B cell (primary cell): ENCODE measurements around the gene IL17A. TPM values are rescaled to one million over a fixed set of nuclear protein-coding genes. Genes with fewer than 3 reads are reported as not detected.

ENCODE experiments used
- ATAC-seq: fragments of 200-7000 bp; cut with Tn5 transposase; one replicate; pipeline ENCODE4 v1.10.0; 2021; ENCODE audit warnings: low read depth, mild to moderate bottlenecking, moderate number of reproducible peaks, moderate library complexity
- CTCF ChIA-PET: fragments of 350-600 bp; sonication (Branson Sonifier 250); formaldehyde crosslinking; loops from one replicate; lab custom pipeline; 2021; ENCODE audit warnings: antibody characterized with exemption, inconsistent platforms; lab: Charles Lee
- POLR2A ChIA-PET: fragments of 350-600 bp; sonication (Branson Sonifier 250); formaldehyde crosslinking; loops from one replicate; lab custom pipeline; 2021; ENCODE audit warnings: antibody characterized with exemption; lab: Charles Lee
- DNase-seq: peaks from one replicate; pipeline ENCODE4 v3.0.0; 2013
- H2AFZ ChIP-seq: 2 replicates; pipeline ENCODE4 v1.6.1; 2012; ENCODE audit warnings: mild to moderate bottlenecking, low read depth, low read length; ENCODE audit not compliant: insufficient read depth, poor library complexity, severe bottlenecking
- H3K27ac ChIP-seq, 2 donors: 1 replicate in 1 of 2; 2 replicates in 1 of 2; pipeline ENCODE4 v1.5.1; 2012 to 2013; ENCODE audit warnings: low read length in 2 of 2, mild to moderate bottlenecking in 2 of 2, moderate library complexity in 1 of 2
- H3K27me3 ChIP-seq, 4 experiments: fragments of 200-600 bp in 1 of 4; sonication (generic) in 1 of 4; replicated peaks in 1 of 4; 1 replicate in 2 of 4; 2 replicates in 2 of 4; pipeline versions ENCODE4 v1.6.1 to v1.7.0; 2013 to 2016; ENCODE audit warnings: low read length in 3 of 4, mild to moderate bottlenecking in 2 of 4, mixed read lengths in 1 of 4, moderate library complexity in 1 of 4; ENCODE audit not compliant: insufficient read depth in 4 of 4, control insufficient read depth in 3 of 4; ENCODE audit errors: control extremely low read depth in 1 of 4
- H3K36me3 ChIP-seq, 2 experiments: replicated peaks in 1 of 2; 1 replicate in 1 of 2; 2 replicates in 1 of 2; pipeline versions ENCODE4 v1.6.1 to v1.7.1; 2013; ENCODE audit warnings: low read length in 1 of 2; ENCODE audit not compliant: insufficient read depth in 2 of 2, control insufficient read depth in 1 of 2; ENCODE audit errors: control extremely low read depth in 1 of 2, extremely low read depth in 1 of 2
- H3K4me1 ChIP-seq, 2 donors: fragments of 200-600 bp in 1 of 2; sonication (generic) in 1 of 2; 1 replicate in 1 of 2; 2 replicates in 1 of 2; pipeline versions ENCODE4 v1.5.1 to v1.6.1; 2013 to 2017; ENCODE audit warnings: low read length in 2 of 2; ENCODE audit not compliant: control insufficient read depth in 2 of 2, insufficient read depth in 2 of 2
- H3K4me2 ChIP-seq: replicated peaks from 2 replicates; pipeline ENCODE3; 2012; ENCODE audit warnings: mild to moderate bottlenecking, low read depth, low read length; ENCODE audit not compliant: poor library complexity, severe bottlenecking
- H3K4me3 ChIP-seq, 5 experiments: fragments of 200-600 bp in 1 of 5; sonication (generic) in 1 of 5; 1 replicate in 3 of 5; 2 replicates in 2 of 5; pipeline versions ENCODE4 v1.5.1 to v1.7.0; 2011 to 2016; ENCODE audit warnings: low read length in 4 of 5, mild to moderate bottlenecking in 4 of 5, low read depth in 2 of 5, control low read depth in 1 of 5, moderate library complexity in 1 of 5; ENCODE audit not compliant: insufficient read depth in 1 of 5; ENCODE audit errors: control extremely low read depth in 1 of 5, extremely low read depth in 1 of 5
- H3K79me2 ChIP-seq: fragments of 200-600 bp; sonication (generic); one replicate; pipeline ENCODE4 v1.6.0; 2016; ENCODE audit warnings: low read length; ENCODE audit not compliant: control insufficient read depth, insufficient read depth
- H3K9ac ChIP-seq: fragments of 200-600 bp; sonication (generic); 2 replicates; pipeline ENCODE4 v1.6.1; 2017; ENCODE audit warnings: mild to moderate bottlenecking, low read length, moderate library complexity
- H3K9me3 ChIP-seq, 3 donors: one replicate each; pipeline versions ENCODE4 v1.6.1 to v1.7.1; 2013; ENCODE audit warnings: low read length in 2 of 3; ENCODE audit not compliant: control insufficient read depth in 2 of 3, insufficient read depth in 1 of 3; ENCODE audit errors: control extremely low read depth in 1 of 3
- H4K20me1 ChIP-seq: 2 replicates; pipeline ENCODE4 v1.6.0; 2012; ENCODE audit warnings: mild to moderate bottlenecking, low read length; ENCODE audit not compliant: insufficient read depth, control insufficient read depth, poor library complexity, severe bottlenecking
- H3K27ac Mint-ChIP-seq: one replicate; pipeline ENCODE4 v1.8.0; 2021; ENCODE audit warnings: mixed read lengths
- H3K27me3 Mint-ChIP-seq: one replicate; pipeline ENCODE4 v1.8.0; 2021; ENCODE audit warnings: mixed read lengths
- H3K4me1 Mint-ChIP-seq: one replicate; pipeline ENCODE4 v1.8.0; 2021; ENCODE audit warnings: mixed read lengths
- H3K4me3 Mint-ChIP-seq: one replicate; pipeline ENCODE4 v1.8.0; 2021; ENCODE audit warnings: mixed read lengths
- H3K9me3 Mint-ChIP-seq: one replicate; pipeline ENCODE4 v1.8.0; 2022; ENCODE audit warnings: mixed read lengths; ENCODE audit not compliant: insufficient read depth
- EZH2 ChIP-seq: IDR thresholded peaks from 2 replicates; pipeline ENCODE4 v1.6.1; 2012; ENCODE audit warnings: borderline replicate concordance, low read depth, mild to moderate bottlenecking, moderate library complexity, low read length; ENCODE audit not compliant: insufficient read depth, poor library complexity, severe bottlenecking
- WGBS: methylation state at CpG from one replicate; pipeline ENCODE4 v1.1.5; 2013; ENCODE audit warnings: missing lambda C conversion rate; ENCODE audit not compliant: insufficient coverage; 5-methylcytosine and 5-hydroxymethylcytosine counted together
- intact Hi-C: fragments of 100-400 bp; cut with micrococcal nuclease; formaldehyde crosslinking; loops from one replicate; pipeline ENCODE4 v1.10.0; 2022
- polyA plus RNA-seq: library from polyadenylated mRNA; depleted of rRNA; stranded (reverse); fragments of >200 nt; gene quantifications from 2 replicates; pipeline ENCODE4 v1.2.3, GENCODE V29; 2012
- total RNA-seq, 2 donors: library from RNA; stranded (reverse); fragments of 120-200 nt in 1 of 2; gene quantifications; 1 replicate in 1 of 2; 2 replicates in 1 of 2; pipeline versions ENCODE4 v1.2.3 to v1.2.4, GENCODE V29; 2013 to 2022
- TF ChIP-seq, protein P1 (sequence below): fragments of 200-600 bp; IDR thresholded peaks from one replicate; pipeline ENCODE4 v1.8.0; 2022; ENCODE audit warnings: antibody characterized with exemption, mild to moderate bottlenecking

Gene IL17A
- total and polyA plus RNA-seq, 2 donors (not counting 1 experiment from before 2014, with no cell fraction given) = not detected

- no peak overlapping the region for H3K4me3 Mint-ChIP-seq
- Histone ChIP-seq H3K9ac (no peak overlapping the region), H3K79me2 (no peaks in the 10 kb centered on the region), H2AFZ (no peak overlapping the region), H3K4me1 (no peaks in the 10 kb centered on the region), H3K27me3 (peaks cover 0 to 5% (median 0%) of the 10 kb centered on the region in 4 experiments), H3K4me2 (no peak overlapping the region), H3K9me3 (no peaks in the 10 kb centered on the region), H3K4me3 (no peak overlapping the region), H3K36me3 (no peaks in the 10 kb centered on the region), H4K20me1 (no peaks in the 10 kb centered on the region), H3K27ac (no peak overlapping the region)
- intact Hi-C loops = no loop called here
- peaks cover under 1% of the 10 kb centered on the region for H3K9me3 Mint-ChIP-seq
- no peak for TF ChIP-seq EZH2
- TF ChIP-seq, protein P1, sequence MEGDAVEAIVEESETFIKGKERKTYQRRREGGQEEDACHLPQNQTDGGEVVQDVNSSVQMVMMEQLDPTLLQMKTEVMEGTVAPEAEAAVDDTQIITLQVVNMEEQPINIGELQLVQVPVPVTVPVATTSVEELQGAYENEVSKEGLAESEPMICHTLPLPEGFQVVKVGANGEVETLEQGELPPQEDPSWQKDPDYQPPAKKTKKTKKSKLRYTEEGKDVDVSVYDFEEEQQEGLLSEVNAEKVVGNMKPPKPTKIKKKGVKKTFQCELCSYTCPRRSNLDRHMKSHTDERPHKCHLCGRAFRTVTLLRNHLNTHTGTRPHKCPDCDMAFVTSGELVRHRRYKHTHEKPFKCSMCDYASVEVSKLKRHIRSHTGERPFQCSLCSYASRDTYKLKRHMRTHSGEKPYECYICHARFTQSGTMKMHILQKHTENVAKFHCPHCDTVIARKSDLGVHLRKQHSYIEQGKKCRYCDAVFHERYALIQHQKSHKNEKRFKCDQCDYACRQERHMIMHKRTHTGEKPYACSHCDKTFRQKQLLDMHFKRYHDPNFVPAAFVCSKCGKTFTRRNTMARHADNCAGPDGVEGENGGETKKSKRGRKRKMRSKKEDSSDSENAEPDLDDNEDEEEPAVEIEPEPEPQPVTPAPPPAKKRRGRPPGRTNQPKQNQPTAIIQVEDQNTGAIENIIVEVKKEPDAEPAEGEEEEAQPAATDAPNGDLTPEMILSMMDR = no peak
- no peak overlapping the region for H3K27ac Mint-ChIP-seq
- no peaks in the 10 kb centered on the region for H3K4me1 Mint-ChIP-seq
- no peak for ATAC-seq
- DNase-seq = no peak
- WGBS = no CpG with 5 or more reads among the region's 2 CpGs
- H3K27me3 Mint-ChIP-seq = peaks cover 3% of the 10 kb centered on the region
- CTCF ChIA-PET = no interaction called here
- POLR2A ChIA-PET = no interaction called here
These were observed 23.6 kb downstream of the IL17A start for GRCh38 chr6:52209770-52210169.

- no peak for DNase-seq
- POLR2A ChIA-PET = no interaction called here
- intact Hi-C loops = no loop called here
These were observed 24.1 kb downstream of the IL17A start for GRCh38 chr6:52210227-52210626.

More at GRCh38 chr6:52210227-52210626, 24.1 kb downstream of the IL17A start:
- Histone ChIP-seq H3K9me3 (no peaks in the 10 kb centered on the region), H3K27ac (no peak overlapping the region), H3K9ac (no peak overlapping the region), H3K36me3 (no peaks in the 10 kb centered on the region), H4K20me1 (no peaks in the 10 kb centered on the region), H3K27me3 (peaks cover 0 to 5% (median 0%) of the 10 kb centered on the region in 4 experiments), H3K4me1 (no peaks in the 10 kb centered on the region), H2AFZ (no peak overlapping the region), H3K4me3 (no peak overlapping the region), H3K4me2 (no peak overlapping the region), H3K79me2 (no peaks in the 10 kb centered on the region)
- Mint-ChIP-seq H3K27ac (no peak overlapping the region), H3K4me1 (no peaks in the 10 kb centered on the region), H3K27me3 (peaks cover 3% of the 10 kb centered on the region), H3K9me3 (no peaks in the 10 kb centered on the region), H3K4me3 (no peak overlapping the region)
- 60% methylated on average over 1 of the region's 2 CpGs for whole genome bisulfite sequencing
- ATAC-seq = no peak
- no peak for TF ChIP-seq EZH2
- TF ChIP-seq, protein P1 = no peak
- CTCF ChIA-PET = no interaction called here
